Effector CD4-positive, alpha-beta T cell (primary cell): ENCODE results near the gene SERTAD4.

Source experiments
- DNase-seq: peaks from one replicate; pipeline ENCODE4 v3.0.0-alpha.2; 2020

Gene SERTAD4

GRCh38 chr1:210233495-210234328 lies 1.1 kb downstream of the SERTAD4 start:
- DNase-seq, result no peak

DNA sequence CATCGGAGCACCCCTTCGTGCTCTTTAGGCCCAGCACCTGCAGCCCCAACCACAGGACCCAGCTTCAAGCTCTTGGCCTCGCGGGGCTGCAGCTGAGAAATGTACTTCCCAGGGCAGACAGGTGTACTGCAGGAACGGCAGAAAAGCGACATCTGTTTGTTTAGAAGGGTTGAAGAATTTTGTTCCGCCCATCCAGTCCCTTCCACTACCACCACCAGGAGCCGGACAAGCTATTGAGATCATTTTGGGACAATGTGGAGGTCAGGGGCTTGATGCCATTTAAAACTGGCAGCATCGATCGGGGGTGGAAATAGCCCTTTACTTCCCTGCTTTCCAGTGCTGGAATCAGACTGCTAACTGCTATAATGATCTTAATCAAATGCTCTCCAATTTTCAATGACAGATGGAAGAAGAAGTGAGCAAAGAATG lies 1.7 kb downstream of the SERTAD4 start:
- DNase-seq, result no peak

DNA sequence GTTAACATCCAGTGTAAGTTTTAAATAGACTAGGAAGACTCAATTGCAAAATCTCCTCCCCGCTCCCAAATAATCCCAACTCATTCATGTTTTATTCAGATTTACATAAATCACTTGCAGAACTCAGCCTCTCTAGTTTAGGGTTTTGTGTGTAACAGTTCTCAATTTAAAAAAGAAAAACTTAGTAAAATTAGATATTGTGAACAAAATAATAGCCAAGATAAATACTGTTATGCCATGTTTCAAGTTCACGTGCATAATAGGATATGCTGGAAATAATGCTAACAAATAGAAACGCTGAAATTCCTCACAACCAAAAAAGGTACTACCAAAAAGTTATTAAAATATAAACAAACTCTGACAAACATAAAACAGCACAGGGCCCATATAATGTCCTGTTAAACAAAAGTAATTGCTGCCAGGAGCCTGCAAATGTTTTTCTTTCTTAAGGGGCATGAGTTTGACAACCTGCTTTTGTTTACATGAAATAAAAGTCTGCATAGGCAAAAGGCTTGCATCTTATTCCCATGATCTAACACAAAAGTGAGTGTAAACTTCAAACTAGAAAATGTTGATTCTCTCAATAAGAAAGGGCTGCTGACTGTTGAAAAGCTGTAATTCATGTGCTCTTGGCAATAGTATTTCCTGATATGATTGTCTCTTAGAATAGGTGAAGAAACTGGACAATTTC lies 2.9 kb downstream of the SERTAD4 start:
- no peak for DNase-seq

GRCh38 chr1:210236386-210236839 lies 3.8 kb downstream of the SERTAD4 start:
- DNase-seq, result no peak

- DNase-seq, result no peak
Measured at GRCh38 chr1:210236840-210237409, 4.3 kb downstream of the SERTAD4 start.

- no peak for DNase-seq
Measured at GRCh38 chr1:210237479-210237878, 4.9 kb downstream of the SERTAD4 start.

DNA sequence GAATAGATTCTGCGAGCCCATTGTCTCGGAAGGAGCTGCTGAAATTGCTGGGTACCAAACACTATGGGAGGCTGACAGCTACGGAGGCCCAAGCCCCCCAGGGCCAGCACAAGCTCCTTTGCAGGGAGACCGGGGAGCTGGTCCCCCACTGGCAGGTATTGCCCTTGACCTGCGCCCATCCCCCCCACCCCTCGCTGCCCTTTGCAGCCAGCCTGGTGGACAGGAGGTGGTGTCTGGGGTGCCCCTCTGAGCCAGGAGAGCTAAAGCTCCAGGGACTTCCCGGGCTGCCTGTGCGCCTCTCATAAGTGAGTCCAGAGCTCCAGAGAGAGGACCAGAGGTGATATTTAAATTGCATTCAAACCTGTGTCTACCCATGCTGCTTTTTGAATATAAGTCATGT lies 5.4 kb downstream of the SERTAD4 start:
- DNase-seq, result no peak

DNA sequence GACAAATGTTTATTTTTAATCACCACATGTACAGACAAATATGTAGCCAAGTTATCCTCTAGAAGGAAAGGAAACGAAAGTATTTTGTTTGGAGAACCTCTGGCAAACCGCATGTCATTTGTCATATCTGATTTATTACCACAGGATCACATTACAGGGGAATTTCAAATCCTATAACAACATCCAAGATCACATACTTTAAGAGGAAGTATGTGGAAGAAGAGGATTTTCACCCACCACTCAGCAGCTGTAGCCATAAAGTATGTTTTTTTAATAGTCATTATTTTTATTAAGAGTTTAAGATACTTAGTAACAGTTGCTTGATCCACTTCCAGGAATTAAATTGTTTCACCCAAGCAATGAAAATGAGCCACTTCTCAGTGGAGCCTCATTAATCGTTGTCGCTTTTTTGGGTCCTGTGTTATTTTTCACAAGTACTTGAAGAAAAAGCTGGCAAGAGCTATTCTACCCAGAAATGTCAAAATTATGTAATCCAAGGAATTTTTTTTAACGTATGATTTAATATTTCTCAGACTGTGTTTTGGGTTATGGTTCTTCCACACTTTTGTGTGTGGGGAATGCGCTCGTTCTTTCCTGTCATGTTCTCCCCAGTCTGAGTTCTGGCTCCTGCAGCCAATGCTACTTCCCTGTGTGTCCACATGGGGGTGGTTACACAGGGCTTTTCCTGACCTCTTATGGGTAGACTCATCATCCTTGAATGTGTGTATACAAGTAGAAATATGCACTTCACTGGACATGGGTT lies 6.9 kb downstream of the SERTAD4 start:
- DNase-seq, result no peak

DNA sequence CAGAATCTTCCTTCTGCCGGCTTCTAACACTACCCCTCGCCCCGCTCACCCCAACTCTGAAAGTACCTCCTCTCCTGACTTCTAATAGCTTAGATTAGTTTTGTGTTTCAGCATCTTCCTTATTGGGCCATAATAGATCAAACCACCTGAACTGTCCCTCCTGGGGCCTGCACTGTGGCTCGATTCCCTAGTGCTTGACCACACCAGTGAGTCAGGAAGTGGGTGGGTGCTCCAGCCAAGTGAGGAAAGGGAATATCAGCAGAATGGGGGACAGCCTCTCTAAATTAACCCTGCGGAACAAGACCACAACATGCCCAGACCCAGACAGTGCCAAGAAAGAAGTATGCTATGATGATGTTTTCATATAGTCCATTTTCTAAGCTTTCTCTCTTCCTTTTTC lies 8.5 kb downstream of the SERTAD4 start:
- DNase-seq, result no peak

DNA sequence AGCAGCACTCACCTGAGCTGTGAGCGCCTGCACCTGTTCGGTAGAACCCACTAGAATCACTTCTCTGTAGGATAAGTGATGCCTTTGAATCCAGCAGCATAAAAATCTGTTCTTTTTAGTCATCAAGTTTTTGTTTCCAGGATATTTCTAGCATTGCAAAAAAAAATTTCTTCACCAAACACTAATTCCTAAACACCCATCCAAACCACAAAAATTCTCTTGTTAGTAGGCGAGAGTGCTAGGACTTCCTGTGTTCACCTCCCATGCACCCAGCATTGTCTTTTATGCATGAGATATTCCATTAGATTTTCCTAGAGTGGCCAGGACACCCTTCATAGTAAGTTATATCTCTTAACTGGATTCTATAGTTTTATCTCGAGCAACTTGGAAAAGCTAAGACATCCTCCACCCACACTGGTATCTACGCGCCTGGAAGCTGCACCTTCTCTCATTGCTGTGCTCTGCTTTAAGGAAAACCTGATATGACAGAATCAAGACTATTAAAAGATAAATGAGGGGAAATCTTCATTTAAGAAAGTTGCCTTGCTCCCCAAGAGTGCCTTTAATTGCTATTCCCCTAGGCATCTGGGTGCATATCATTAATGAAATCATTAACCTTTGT lies 12.3 kb downstream of the SERTAD4 start:
- DNase-seq, result no peak

- no peak for DNase-seq
Measured at GRCh38 chr1:210246447-210246846, 13.9 kb downstream of the SERTAD4 start.

- DNase-seq, result no peak
Measured at GRCh38 chr1:210248341-210248740, 15.7 kb downstream of the SERTAD4 start.

- no peak for DNase-seq
Measured at GRCh38 chr1:210250665-210250997, 18.0 kb downstream of the SERTAD4 start.

DNA sequence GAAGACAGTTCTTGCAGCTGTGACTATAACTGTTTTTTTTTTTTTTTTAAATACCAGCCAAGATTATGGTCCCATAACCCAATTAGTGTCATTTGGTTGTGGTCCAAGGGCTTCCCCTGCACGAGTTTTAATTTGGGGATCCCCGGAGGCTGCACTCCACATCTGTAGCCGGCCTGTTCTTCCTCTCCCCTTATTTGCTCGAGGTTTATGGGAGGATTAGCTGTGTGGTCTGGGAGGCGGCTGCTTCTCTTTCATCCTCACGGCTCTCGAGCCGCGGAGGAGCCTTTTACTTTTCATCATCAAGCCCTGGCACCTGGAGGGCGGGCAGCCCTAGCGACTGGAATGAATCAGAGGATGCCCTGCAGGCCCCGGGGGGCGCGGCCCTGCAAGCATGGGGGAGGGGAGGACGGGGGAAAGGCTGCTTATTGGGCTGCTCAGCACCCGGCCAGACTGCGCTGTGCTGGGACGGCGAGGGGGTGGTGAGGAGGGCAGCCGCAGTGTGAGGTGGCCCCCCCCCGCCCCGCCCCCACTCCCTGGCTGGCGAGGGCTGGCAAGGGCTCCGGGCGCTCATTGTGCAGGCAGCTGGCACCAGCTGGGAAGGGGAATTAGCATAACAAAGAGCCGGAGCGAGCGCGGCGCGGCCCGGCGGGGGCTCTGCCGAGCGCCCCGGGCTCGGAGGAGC lies 18.5 kb downstream of the SERTAD4 start:
- DNase-seq, result no peak

DNA sequence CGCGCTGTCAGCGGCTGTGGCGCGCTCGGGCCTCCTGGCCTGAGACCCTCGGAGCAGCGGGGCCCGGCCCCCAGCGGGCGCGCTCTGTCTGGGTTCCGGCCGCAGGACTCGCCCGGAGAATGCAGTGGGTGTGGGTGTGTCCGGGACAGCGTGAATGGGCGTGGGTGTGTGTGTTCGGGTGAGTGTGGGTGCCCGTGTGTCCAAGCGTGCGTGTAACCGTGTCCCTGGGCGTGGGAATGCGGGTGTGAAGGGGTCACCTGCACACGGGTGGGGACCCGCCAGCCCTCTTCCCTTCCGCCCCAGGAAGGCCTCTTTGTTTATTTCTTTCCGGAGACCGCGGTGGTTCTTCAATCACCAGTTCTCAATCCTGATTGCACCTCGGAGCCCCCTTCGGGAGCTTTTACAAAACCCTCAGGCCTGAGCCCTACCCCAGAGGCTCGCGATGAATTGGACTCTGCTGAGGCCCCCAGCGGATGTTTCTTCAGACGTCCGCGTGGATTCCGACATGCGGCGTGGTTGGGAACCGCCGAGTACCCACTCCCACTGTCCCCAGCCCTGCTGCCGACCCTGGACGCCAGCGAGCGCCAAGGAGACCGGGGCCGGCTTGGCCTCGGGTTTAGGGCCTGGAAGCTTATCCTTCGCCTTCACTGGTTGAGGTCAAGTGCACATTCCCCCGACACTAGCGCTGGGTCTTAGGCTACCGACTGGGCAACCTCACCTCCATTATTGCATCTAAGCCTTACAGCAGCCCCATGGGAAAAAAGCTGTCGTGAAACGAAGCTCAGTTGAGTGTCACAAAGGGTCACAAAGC lies 19.3 kb downstream of the SERTAD4 start:
- no peak for DNase-seq

- no peak for DNase-seq
Measured at GRCh38 chr1:210252621-210253051, 20.0 kb downstream of the SERTAD4 start.

GRCh38 chr1:210254298-210254697 lies 21.7 kb downstream of the SERTAD4 start:
- DNase-seq, result no peak

DNA sequence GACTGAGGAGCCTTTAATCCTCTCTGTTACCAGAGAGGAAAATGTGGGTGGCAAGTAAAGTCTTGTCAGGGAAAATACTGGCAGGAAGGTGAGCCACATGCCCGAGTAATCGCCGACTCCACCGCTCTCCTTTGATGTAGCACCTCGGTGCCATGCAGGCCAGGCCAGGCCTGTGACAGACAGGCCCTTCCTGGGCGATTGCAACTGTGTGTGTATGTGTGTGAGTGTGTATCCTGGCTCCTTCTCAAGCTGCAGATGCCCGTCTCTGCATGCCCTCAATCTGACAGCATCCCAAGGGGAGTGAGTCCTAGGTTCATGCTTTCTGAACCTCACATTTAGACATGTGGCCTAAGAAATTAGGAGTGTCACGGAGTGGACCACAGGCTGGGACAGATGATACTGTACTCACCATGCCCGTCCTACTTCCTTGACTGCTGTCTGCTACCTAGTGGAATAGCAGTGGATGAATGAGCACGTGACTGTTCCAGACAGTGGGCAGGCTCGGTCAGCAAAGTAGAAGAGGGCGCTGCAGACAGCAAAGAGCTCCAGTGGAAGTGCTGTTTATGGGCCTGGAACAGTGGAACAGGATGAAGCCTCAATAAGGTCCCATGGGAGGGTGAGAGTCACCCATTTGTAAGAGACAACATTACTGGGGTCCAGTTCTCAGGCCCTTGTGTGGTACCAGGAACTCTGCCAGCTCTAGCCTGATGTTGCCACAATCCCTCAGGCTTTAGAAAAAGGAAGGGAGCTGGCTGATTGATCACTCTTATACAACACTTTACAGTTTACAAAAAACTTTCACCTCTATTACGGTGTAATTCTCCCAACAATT lies 25.3 kb downstream of the SERTAD4 start:
- no peak for DNase-seq

DNA sequence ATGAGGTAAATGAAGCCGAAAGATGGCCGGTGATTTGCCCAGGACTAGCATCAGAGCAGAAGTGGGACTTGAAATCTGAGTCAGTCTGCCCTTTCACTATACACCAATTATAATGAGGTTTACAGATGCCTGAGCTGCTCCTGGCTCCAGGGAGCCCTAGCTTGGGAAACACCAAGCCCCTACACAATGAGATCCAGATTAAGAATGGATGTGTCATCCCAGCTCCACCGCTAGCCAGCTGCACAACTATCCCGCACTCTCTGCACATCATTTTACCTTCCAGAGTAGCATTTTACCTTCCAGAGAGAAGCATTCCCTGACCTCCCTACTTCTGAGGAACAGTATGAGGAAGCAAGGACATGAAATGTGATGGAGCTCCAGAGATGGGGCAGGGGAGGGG lies 27.0 kb downstream of the SERTAD4 start:
- DNase-seq, result no peak

DNA sequence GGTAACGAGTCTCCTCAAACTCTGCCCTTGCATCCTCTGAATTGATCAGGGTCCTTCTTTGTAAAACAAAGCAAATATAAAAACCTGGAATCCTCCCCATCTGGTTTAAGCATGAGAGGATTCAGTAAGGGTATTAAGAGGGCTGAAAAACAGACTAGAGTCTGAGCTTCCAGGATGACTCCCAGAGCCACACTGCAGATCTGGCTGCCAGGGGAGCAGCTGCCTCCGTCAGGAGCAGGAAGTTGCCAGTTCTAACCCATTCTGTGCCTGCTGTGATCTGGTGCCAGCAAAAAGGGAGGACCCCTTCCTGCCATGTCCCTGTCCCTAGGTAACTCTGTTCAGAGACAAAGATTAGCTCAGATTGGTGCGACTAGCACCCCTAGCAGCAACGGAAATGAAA lies 27.5 kb downstream of the SERTAD4 start:
- no peak for DNase-seq
